PFSK-1 (cell line): ENCODE results near the gene APRT. TPM values are rescaled to one million over a fixed set of nuclear protein-coding genes. Genes with fewer than 3 reads are reported as not detected.
A peak's percentile ranks its signal among the peaks of the same experiment; 100 is the strongest.

Experiments
- FOXP2 ChIP-seq: optimal IDR thresholded peaks from 2 replicates; pipeline ENCODE3; 2011; ENCODE audit warnings: borderline replicate concordance, control low read depth, inconsistent platforms; ENCODE audit not compliant: insufficient read depth; ENCODE audit errors: extremely low read length, extremely low read depth
- POLR2AphosphoS5 ChIP-seq: IDR thresholded peaks from 2 replicates; pipeline ENCODE4 v1.6.1; 2012; ENCODE audit warnings: low read depth, mild to moderate bottlenecking, control low read depth, low read length, moderate library complexity
- SIN3A ChIP-seq: IDR thresholded peaks from 2 replicates; pipeline ENCODE4 v1.6.1; 2012; ENCODE audit warnings: mild to moderate bottlenecking, low read length, moderate library complexity, borderline replicate concordance; ENCODE audit not compliant: insufficient read depth
- TAF1 ChIP-seq: IDR thresholded peaks from 2 replicates; pipeline ENCODE4 v1.6.1; 2012; ENCODE audit warnings: low read length, control low read depth, borderline replicate concordance; ENCODE audit not compliant: insufficient read depth
- polyA plus RNA-seq: library from polyadenylated mRNA; unstranded; fragments of >200 nt; gene quantifications from one replicate; pipeline ENCODE4 v1.2.1, GENCODE V29; 2012; ENCODE audit warnings: low read depth, missing spikeins; ENCODE audit not compliant: insufficient read length
- TF ChIP-seq, protein P1 (sequence below), 2 experiments: IDR thresholded peaks; 2 replicates each; pipeline versions ENCODE4 v1.6.1 to v1.8.0; 2011 to 2012; ENCODE audit warnings: low read depth in 2 of 2, low read length in 2 of 2, control low read depth in 1 of 2, inconsistent platforms in 1 of 2, mild to moderate bottlenecking in 1 of 2, moderate library complexity in 1 of 2; ENCODE audit not compliant: insufficient read depth in 1 of 2

Gene APRT, protein sequence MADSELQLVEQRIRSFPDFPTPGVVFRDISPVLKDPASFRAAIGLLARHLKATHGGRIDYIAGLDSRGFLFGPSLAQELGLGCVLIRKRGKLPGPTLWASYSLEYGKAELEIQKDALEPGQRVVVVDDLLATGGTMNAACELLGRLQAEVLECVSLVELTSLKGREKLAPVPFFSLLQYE
- 373 TPM for polyA plus RNA-seq

DNA sequence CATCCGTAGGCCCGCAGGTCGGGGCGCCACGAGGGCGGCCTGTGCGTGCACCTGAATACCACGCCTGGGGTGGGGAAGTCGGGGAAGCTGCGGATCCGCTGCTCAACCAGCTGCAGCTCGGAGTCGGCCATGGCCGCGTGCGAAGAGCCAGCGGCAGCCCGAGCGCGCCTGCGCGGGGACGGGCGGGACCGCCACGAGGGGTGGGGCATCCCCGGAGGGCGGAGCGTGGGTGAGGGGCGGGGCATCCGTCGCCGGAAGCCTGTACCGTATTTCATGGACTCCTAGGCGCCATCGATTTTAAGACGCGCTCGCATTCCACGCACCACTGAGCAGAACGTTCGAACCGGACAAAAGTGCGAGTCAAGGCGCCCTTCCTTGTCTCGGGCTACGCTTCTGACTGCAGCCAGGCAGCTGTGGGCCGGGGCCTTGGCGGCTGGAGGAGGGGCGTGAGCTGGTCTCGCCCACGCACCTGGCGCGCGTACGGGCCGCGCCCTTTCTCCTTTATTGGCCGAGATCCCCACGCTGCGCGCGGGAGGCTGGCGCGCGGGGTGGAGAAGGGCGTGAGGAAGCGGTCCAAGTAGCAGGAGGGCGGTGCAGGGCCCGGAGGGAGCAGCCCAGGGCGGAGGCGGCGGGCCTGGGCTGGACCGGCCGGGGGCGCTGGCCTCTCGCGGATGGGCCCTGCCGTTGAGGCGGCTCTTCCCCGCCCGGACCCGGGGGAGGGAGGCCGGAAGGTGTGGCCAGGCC is at the start of gene APRT:
APRT (minus strand) TSS at position 160 of the 744 bp plus-strand sequence; CDS start at position 131, 29 bp downstream.
- TF ChIP-seq FOXP2 (no peak), POLR2AphosphoS5 (peak; percentile 71), SIN3A (no peak), TAF1 (peak; percentile 72; the same call in 1 of the 2 replicates)
- TF ChIP-seq, protein P1, sequence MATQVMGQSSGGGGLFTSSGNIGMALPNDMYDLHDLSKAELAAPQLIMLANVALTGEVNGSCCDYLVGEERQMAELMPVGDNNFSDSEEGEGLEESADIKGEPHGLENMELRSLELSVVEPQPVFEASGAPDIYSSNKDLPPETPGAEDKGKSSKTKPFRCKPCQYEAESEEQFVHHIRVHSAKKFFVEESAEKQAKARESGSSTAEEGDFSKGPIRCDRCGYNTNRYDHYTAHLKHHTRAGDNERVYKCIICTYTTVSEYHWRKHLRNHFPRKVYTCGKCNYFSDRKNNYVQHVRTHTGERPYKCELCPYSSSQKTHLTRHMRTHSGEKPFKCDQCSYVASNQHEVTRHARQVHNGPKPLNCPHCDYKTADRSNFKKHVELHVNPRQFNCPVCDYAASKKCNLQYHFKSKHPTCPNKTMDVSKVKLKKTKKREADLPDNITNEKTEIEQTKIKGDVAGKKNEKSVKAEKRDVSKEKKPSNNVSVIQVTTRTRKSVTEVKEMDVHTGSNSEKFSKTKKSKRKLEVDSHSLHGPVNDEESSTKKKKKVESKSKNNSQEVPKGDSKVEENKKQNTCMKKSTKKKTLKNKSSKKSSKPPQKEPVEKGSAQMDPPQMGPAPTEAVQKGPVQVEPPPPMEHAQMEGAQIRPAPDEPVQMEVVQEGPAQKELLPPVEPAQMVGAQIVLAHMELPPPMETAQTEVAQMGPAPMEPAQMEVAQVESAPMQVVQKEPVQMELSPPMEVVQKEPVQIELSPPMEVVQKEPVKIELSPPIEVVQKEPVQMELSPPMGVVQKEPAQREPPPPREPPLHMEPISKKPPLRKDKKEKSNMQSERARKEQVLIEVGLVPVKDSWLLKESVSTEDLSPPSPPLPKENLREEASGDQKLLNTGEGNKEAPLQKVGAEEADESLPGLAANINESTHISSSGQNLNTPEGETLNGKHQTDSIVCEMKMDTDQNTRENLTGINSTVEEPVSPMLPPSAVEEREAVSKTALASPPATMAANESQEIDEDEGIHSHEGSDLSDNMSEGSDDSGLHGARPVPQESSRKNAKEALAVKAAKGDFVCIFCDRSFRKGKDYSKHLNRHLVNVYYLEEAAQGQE (IDR thresholded peaks at IDR 0.05; ENCODE audit: insufficient read depth in 1 of 2, low read depth in 2 of 2, low read length in 2 of 2), result peak in 1 of 2 experiments; percentile 46; a peak in 2 of 4 replicates

DNA sequence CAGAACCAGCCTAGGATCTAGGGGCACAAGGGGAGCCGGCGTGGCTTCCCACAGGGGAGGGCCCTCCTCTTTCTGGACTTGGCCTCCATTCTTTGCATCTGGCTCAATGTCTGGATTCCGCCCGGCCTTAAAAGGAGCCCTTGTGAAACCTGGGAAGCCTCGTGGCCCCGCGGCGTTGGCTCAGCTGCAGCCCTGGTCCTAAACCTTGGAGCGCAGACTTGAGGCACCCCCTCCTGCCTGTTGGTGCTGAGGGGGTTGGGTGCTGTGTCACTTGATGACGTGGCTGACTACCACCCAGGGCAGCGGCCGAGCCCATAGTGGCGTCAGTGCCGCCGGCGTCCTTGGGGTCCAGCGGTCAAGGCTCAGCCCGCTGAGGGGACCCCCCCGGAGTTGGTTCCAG is 49.6 kb upstream of the APRT start:
- TF ChIP-seq FOXP2, result no peak
- TF ChIP-seq, protein P1 (IDR thresholded peaks at IDR 0.05; ENCODE audit: insufficient read depth in 1 of 2, low read depth in 2 of 2, low read length in 2 of 2), result no peak
- no peak for TF ChIP-seq SIN3A
- no peak for TF ChIP-seq TAF1
- no peak for TF ChIP-seq POLR2AphosphoS5

DNA sequence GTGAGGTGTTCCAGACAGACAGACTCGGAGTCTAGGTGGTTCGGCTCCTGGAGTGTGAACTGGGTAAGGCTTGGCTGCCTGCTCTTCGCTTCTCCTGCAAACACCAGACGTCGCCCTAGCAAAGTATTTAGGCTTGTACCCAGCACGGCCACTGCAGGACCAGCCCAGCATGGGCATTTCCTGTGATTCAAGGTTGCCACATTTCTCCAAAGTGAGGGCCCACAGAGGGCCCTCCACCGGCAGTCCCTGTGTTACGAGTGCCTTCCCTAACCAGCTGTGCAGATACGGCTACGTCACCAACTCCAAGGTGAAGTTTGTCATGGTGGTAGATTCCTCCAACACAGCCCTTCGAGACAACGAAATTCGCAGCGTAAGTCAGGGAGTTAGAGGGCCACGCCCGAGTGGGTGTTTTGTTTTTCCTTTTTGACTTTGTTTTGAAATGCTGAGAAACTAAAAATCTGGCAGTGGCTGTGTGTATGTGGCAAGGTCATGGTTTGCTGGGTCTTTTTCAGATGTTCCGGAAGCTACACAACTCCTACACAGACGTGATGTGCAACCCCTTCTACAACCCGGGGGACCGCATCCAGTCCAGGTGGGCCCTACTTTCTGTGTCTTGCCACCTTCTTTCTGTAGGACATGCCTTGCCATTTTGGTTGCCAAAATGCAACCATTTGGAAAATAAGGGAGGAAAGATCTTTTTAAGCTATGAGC is 47.8 kb upstream of the APRT start:
- TF ChIP-seq, protein P1 (IDR thresholded peaks at IDR 0.05; ENCODE audit: insufficient read depth in 1 of 2, low read depth in 2 of 2, low read length in 2 of 2), result no peak
- TF ChIP-seq FOXP2 (no peak), POLR2AphosphoS5 (no peak), TAF1 (no peak), SIN3A (no peak)

DNA sequence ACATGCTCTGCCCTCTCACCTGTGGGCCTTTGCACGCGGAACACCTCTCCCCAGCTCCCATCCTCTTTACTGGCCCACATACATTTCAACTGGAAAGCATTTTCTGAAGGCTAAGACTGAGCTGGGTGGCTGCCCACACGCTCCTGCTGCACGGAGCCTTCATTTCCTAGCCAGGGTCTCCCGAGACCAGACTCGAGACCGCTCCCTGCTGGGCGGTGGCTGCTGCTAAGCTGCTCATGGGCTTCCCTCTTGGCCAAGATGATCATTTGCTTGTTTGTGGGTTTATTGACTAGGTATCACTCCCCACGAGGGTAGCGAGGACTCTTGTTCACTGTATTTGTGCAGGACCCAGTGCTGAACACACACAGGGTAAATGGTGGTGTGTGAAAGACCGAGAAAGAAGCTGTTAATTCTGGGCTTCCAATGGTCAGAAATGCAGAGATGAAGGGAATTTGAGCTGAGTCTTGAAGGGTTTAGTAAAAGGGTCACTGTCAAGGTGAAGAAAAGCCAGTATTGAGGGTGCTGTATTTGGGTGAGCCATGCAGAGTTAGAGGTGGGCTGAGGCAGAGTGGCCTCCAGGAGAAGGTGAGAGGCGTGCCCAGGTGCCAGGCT is 46.1 kb upstream of the APRT start:
- TF ChIP-seq POLR2AphosphoS5, result no peak
- no peak for TF ChIP-seq FOXP2
- no peak for TF ChIP-seq TAF1
- no peak for TF ChIP-seq SIN3A
- TF ChIP-seq, protein P1 (IDR thresholded peaks at IDR 0.05; ENCODE audit: insufficient read depth in 1 of 2, low read depth in 2 of 2, low read length in 2 of 2), result no peak
